ENCODE measurements around the gene UBE4B.
"Not testable (repeated sequence)": the region's sequence is repeated elsewhere in the genome, so short reads cannot be mapped to it uniquely, and the experiment has no call there.

The UBE4B gene

DNA sequence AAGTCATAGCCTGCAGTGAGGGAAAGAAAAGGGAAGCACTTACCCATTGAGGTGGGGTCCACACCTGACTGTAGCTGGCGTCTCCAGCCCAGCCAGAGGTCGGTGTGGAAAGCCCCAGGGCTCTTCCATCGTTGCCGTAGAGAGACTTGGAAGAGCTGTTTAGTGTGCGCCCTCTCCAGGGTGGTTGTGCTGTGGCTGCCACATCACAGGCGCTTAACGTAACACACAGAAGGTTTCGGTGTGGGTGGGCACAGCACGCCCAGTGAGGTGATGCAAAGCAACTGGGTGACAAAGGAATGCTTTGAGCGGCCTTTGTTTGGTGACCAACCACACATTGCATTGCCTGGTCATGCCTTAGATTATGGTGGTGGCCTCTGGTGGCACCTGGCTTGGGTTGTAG lies 140.8 kb downstream of the UBE4B start:
- no peak for DNase-seq (ENCODE audit: low read depth in 2 of 2)

DNA sequence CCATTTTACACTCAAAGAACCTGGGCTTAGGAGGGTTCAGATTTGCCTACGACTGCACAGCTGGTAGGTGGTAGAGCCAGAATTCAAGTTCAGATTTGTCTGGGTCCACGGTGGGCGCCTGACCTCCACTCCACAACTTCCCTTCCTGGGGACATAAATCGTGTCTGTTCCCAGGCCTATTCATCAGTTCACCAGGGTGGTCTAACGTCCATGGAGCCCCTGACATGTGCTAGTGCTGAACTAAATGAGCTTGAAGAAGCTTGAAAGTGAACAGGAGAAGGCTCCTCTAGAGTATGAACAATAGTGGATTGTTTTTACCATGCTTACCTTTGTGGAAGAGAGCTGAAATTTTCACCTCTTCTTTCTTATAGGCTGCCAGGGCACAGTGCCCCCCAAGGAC lies 145.1 kb downstream of the UBE4B start:
- DNase-seq (ENCODE audit: low read depth in 2 of 2), result no peak

DNA sequence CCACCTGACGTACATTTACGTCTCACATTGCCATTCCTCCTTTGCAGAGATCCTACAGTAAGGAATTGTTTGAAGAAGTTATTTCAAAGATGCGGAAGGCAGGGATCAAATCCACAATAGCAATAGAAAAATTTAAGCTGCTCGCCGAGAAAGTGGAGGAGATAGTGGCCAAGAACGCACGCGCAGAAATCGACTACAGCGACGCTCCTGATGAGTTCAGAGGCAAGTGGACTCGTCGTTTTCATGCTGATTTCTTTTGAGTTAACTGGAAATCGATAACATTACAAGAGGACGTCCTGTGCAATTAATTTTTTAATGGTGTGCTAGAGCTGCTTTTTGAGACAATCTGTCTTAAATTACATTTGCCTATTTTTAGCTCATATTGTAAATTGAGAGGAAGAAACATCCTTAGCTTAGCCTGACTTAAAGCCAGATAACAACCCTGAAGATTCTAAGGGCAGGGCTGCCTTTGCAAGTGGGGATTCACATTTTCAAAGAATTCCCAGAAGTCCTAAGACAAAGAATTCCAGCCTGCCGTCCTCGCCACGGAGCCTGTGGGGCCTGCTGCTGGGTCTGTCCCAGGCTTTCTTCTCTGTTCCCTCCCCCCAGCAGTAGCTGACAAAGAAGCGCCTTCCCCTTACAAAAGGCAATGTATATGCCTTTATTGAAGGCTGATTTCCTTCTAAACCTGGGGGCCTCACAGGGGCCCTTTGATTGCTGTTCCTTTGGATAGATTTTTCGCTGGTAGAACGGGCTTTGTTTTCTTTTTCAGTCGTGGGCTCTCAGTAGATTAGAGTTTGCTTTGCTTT lies 146.0 kb downstream of the UBE4B start:
- no peak for DNase-seq (ENCODE audit: low read depth in 2 of 2)

GRCh38 chr1:10179406-10180091 lies 146.8 kb downstream of the UBE4B start:
- no peak for DNase-seq (ENCODE audit: low read depth in 2 of 2)

DNA sequence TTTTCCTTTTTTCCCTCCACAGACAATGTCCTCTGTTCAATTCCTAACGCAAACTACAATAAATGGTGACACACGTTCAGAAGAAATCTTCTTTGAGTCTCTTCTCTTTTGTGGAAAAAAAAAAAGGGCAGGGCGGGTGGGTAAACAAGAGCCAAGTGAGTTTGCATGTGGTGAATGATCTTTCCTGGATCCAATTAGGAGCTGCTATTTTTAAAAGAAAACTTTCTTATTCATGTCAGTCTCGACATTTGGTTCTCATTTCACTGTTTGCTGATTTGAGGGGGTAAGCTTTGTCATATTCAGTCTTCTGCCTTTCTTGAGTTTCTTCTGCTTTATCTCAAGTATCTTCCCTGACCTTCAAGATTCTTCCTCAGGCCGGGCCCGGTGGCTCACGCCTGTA lies 148.4 kb downstream of the UBE4B start:
- peak; percentile 54 to 64 for DNase-seq (ENCODE audit: low read depth in 2 of 2)

DNA sequence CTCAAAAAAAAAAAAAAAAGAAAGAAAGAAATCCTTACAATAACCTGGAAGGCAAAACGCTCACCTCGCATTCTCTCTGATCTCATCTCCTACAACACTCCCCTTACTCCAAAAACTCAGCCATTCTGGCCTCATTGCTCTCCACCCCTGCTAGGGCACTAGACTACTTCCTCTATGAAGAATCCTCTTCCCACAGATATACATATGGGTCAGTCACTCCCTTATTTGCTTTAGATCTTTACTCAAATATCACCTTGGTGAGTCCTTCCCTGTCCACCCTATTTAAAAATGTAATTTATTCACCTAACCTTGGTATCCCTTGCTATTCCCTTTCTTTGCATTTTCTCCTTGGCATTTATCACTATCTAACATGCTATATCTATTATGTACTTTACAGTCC lies 153.0 kb downstream of the UBE4B start:
- DNase-seq (ENCODE audit: low read depth in 2 of 2), result no peak

- peak; percentile 79 to 81 for DNase-seq (ENCODE audit: low read depth in 2 of 2)
Measured at GRCh38 chr1:10186331-10187025, 153.7 kb downstream of the UBE4B start.

DNA sequence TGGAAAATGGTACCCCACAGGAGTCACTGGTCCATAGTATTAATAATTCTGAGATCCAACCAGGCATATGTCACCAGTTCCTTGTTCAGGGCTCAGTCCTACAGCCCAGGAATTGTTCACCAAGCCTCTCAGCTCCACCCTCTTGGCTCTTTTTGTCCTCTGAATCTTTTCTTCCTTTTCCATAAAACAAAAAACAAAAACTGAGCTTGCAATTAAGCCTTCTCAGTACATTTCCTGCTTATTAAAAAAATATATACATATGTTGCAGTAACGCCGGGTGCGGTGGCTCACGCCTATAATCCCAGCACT lies 154.2 kb downstream of the UBE4B start:
- no peak for DNase-seq (ENCODE audit: low read depth in 2 of 2)

DNA sequence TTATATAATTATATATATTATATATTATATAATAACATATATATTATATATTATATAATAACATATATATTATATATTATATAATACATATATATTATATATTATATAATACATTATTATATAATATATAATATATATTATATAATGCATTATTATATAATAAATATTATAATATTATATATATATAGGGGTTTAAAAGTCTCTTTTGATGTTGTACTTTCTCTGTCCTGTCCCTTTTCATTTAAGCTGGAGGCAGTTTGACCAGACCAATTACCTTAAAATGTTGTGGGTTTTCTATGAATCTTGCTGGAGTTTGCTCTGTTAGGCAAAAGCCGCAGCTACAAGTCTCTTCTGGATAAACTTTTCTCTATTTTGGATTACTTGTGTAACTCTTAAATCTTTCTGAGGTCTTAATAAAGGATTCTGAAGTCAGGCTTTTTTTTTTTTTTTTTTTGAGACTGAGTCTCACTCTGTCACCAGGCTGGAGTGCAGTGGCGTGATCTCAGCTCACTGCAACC lies 155.4 kb downstream of the UBE4B start:
- DNase-seq (ENCODE audit: low read depth in 2 of 2), result no peak

- no peak for DNase-seq (ENCODE audit: low read depth in 2 of 2)
Measured at GRCh38 chr1:10189659-10190058, 156.9 kb downstream of the UBE4B start.

GRCh38 chr1:10192263-10192662 lies 159.5 kb downstream of the UBE4B start:
- no peak for DNase-seq (ENCODE audit: low read depth in 2 of 2)

DNA sequence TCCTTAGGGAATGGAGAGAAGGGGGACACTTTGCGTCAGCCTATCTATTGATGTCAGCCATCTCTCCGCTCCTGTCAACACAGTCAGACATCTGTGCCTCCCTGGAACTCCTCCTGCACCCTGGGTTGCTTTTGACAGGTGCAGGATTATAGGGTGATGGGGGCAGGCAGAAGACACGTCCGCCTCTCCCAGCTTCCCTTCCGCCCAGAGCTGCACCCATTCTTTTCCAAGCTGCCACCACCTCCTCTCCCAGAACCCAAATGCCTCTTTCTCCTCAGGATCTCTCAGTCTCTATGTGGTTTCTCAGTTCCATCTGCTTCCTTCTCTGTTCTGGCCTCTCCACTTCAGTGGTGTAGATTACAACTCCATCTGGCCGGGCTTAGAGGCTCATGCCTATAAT lies 160.5 kb downstream of the UBE4B start:
- no peak for DNase-seq (ENCODE audit: low read depth in 2 of 2)

GRCh38 chr1:10195570-10195969 lies 162.8 kb downstream of the UBE4B start:
- no peak for DNase-seq (ENCODE audit: low read depth in 2 of 2)

- no peak for DNase-seq (ENCODE audit: low read depth in 2 of 2)
Measured at GRCh38 chr1:10196976-10197375, 164.2 kb downstream of the UBE4B start.

GRCh38 chr1:10200620-10201019 lies 167.9 kb downstream of the UBE4B start:
- DNase-seq (ENCODE audit: low read depth in 2 of 2), result no peak

DNA sequence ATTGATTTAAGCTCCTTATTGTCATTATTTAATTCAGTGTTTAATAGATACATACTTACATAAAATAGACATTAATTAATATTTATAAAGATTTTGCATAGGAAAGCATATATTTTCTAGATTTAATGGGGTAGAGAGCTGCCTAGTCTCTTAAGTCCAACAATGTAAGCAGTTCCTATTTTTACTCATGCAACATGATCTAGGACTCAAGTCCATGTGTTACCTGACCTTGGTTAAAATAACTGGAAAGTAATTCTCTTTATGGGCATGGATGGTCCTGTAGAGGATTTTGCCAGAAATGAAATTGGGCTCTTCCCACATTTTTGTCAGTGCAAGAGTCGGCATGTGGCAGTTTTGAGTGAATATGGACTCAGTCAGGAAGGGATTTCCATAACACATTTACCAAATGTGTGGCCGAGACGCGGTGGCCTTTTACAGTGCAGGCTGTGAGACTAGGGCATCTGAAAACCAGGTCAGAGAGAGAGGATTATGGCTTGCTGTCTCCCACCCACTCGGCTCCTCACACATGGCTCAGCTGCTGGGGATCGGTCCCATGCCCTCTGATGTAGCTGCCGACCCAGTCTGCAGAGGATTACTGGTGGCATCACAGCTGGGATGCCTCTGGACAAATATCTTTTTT lies 171.4 kb downstream of the UBE4B start:
- DNase-seq (ENCODE audit: low read depth in 2 of 2), result no peak

- DNase-seq (ENCODE audit: low read depth in 2 of 2), result not testable (repeated sequence)
Measured at GRCh38 chr1:10205206-10205605, 172.4 kb downstream of the UBE4B start.

DNA sequence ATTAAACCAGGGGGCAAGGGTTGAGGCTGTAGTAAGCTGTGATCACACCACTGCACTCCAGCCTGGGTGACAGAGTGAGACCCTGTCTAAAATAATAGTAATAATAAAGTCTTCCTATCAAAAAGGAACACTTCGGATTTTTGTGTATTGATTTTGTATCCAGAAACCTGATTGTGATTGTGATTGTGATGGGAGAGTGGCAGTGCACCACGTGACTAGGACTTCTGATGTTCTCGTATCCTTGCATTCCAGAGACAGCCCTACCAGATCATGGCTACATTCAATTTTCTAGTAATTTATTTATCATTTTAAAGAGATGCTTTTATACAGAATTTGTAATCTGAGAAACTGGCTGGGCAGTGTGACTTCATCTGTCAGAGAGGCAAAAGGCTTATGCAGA lies 175.1 kb downstream of the UBE4B start:
- no peak for DNase-seq (ENCODE audit: low read depth in 2 of 2)

GRCh38 chr1:10208537-10208936 lies 175.8 kb downstream of the UBE4B start:
- DNase-seq (ENCODE audit: low read depth in 2 of 2), result no peak

DNA sequence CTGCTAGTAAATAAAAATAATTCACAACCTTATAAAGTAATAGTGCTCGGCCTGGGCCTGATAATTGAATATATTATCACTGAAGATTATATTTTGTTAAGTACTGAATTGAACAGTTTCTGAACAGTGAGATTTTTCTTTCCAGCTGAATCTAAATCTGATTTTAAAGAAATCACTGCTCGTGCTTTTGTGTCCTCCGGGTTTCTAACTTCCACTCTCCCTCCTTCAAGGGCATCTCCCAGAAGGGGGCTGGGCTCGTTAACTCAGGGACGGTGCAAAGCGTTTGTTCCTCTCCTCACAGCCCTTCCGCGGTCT lies 176.8 kb downstream of the UBE4B start:
- DNase-seq (ENCODE audit: low read depth in 2 of 2), result no peak

DNA sequence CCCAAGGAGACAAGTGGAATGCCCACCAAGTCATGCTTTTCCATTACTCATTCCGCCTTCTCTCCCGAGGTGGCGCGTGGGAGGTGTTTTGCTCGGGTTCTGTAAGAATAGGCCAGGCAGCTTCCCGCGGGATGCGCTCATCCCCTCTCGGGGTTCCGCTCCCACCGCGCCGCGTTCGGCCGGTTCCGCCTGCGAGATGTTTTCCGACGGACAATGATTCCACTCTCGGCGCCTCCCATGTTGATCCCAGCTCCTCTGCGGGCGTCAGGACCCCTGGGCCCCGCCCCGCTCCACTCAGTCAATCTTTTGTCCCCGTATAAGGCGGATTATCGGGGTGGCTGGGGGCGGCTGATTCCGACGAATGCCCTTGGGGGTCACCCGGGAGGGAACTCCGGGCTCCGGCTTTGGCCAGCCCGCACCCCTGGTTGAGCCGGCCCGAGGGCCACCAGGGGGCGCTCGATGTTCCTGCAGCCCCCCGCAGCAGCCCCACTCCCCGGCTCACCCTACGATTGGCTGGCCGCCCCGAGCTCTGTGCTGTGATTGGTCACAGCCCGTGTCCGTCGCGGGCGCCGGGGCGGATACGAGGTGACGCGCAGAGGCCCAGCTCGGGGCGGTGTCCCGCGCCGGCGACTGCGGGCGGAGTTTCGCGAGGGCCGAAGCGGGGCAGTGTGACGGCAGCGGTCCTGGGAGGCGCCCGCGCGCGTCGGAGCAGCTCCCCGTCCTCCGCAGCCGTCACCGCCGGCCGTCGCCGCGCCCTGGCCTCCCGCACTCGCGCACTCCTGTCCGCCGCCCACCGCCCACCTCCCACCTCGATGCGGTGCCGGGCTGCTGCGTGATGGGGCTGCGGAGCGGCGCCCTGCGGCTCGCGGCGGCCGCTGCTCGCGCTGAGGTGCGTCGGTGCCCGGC lies 177.4 kb downstream of the UBE4B start, which contains the start of gene KIF1B:
Gene KIF1B, plus strand, starts transcription at position 666 of the 906 bp plus-strand sequence. CDS start 21,759 bp downstream, outside the sequence.
- peak; percentile 96 for DNase-seq (ENCODE audit: low read depth in 2 of 2)
